Measurements from ENCODE around the gene BTBD6. TPM values are rescaled to one million over a fixed set of nuclear protein-coding genes. Genes with fewer than 3 reads are reported as not detected.

Gene BTBD6
- total and polyA plus RNA-seq, 4 donors = 30.9 to 54.1 (median 47.8) TPM

DNA sequence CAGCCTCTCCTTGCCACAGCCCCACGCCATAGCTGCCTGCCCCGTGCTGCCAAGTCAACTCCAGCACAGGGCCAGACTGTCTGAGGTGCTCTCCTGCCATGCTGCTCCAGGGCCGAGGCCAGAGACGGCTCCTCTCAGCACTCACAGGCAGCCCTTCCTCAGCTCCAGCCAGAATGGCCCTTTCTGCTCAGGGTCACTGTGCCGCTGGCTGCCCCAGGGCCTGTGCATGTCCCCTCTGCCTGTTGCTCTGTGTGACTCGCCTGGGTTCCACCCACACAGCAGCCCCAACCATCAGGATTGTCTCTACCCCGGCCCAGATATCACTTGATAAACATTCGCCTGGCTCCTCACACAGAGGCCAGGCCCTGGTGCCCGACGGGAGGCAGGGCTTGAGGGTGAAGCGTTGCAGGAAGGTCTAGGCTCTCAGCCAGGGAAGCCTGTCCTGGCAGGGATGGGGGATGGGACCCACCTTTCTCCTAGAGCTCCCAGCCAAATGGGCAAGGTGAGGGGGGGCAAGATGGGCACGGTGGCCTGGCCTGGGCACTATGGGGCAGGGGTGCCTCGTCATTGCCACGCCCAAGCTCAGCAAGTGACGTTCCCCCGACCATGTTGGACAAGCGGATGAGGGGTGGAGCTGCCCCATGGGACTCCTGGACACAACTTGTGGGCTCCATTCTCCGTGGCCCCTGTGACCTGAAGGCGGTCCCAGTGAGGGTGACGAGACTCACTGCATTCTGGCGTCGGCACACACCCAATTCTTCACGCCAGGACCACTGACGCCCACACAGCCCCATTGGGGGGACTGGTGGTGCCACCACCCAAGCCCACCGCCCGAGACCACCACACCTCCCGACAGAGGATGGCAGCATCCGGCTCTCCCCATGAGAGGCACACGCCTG, 27.4 kb upstream of the BTBD6 start:
- H3K9me3 ChIP-seq (ENCODE audit: control insufficient read depth in 4 of 4, insufficient read depth in 3 of 4, low read length in 3 of 4) = no peaks in the 10 kb centered on the region
- no peak overlapping the region for H3K9ac ChIP-seq (ENCODE audit: insufficient read depth in 1 of 2, low read length in 2 of 2)
- no peak overlapping the region for H3K4me3 ChIP-seq
- peak overlapping the region in 1 of 2 donors; percentile 37 for H3K27ac ChIP-seq (ENCODE audit: low read depth in 1 of 2, low read length in 1 of 2)
- TF ChIP-seq CTCF (IDR thresholded peaks at IDR 0.05; ENCODE audit: control extremely low read depth, extremely low read depth) = no peak
- peaks cover 0 to 6% (median 0%) of the 10 kb centered on the region in 5 donors for H3K4me1 ChIP-seq (ENCODE audit: control insufficient read depth in 5 of 5, insufficient read depth in 5 of 5, low read length in 5 of 5)
- peaks cover 3 to 50% (median 35%) of the 10 kb centered on the region in 4 donors for H3K36me3 ChIP-seq (ENCODE audit: control insufficient read depth in 4 of 4, insufficient read depth in 4 of 4, low read length in 4 of 4)
- WGBS, 2 donors = 86 to 91% methylated on average over 29 of the region's 29 CpGs
- ATAC-seq (ENCODE audit: insufficient read depth, low FRiP score) (no peak), DNase-seq (no peak)
- H3K27me3 ChIP-seq (ENCODE audit: control insufficient read depth in 3 of 3, insufficient read depth in 3 of 3, low read length in 2 of 3) = no peaks in the 10 kb centered on the region

DNA sequence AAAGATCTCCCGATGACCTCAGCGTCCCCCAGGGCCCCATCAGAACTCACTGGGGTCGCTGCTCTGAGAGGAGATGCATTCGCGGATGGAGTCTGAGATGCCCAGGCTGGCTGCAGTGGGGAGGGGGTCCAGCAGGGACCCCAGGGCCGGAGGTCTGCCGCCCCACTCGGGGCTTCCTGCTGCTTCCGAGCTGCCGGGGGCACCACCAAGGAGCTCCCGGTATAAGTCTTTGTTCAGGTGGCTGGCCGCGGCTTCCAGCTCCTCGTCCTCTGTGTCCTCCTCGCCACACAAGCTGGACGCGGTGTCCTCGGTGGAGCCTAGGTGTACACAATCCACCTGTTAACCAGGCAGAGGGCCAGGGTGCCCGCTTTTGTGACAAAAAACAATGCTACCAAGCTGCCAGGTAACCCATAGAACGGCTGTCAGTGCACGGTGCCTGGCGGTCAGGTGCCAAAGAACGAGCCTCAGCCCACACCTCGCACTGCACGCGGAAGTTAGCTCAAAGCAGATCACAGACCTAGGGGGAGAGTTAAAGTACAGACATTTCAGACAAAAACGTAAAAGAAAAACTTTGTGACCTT, 26.6 kb upstream of the BTBD6 start:
- ATAC-seq (ENCODE audit: insufficient read depth, low FRiP score) (no peak), DNase-seq (no peak)

GRCh38 chr14:105223260-105223659, 25.1 kb upstream of the BTBD6 start:
- H3K4me1 ChIP-seq (ENCODE audit: control insufficient read depth in 5 of 5, insufficient read depth in 5 of 5, low read length in 5 of 5) = peaks cover 0 to 6% (median 0%) of the 10 kb centered on the region in 5 donors
- no peaks in the 10 kb centered on the region for H3K27me3 ChIP-seq (ENCODE audit: control insufficient read depth in 3 of 3, insufficient read depth in 3 of 3, low read length in 2 of 3)
- 90 to 94% methylated on average over 16 of the region's 16 CpGs for WGBS, 2 donors
- no peaks in the 10 kb centered on the region for H3K9me3 ChIP-seq (ENCODE audit: control insufficient read depth in 4 of 4, insufficient read depth in 3 of 4, low read length in 3 of 4)
- H3K9ac ChIP-seq (ENCODE audit: insufficient read depth in 1 of 2, low read length in 2 of 2) = no peak overlapping the region
- TF ChIP-seq CTCF (IDR thresholded peaks at IDR 0.05; ENCODE audit: control extremely low read depth, extremely low read depth) = no peak
- peak overlapping the region in 1 of 2 donors; percentile 50 for H3K27ac ChIP-seq (ENCODE audit: low read depth in 1 of 2, low read length in 1 of 2)
- peaks cover 7 to 49% (median 36%) of the 10 kb centered on the region in 4 donors for H3K36me3 ChIP-seq (ENCODE audit: control insufficient read depth in 4 of 4, insufficient read depth in 4 of 4, low read length in 4 of 4)
- H3K4me3 ChIP-seq = no peak overlapping the region
- no peak for ATAC-seq (ENCODE audit: insufficient read depth, low FRiP score)
- no peak for DNase-seq

More for the DNA sequence above, 26.6 kb upstream of the BTBD6 start:
- no peak for TF ChIP-seq CTCF (IDR thresholded peaks at IDR 0.05; ENCODE audit: control extremely low read depth, extremely low read depth)
- Histone ChIP-seq H3K4me3 (no peak overlapping the region), H3K4me1 (ENCODE audit: control insufficient read depth in 5 of 5, insufficient read depth in 5 of 5, low read length in 5 of 5) (peaks cover 0 to 6% (median 0%) of the 10 kb centered on the region in 5 donors), H3K27me3 (ENCODE audit: control insufficient read depth in 3 of 3, insufficient read depth in 3 of 3, low read length in 2 of 3) (no peaks in the 10 kb centered on the region), H3K9me3 (ENCODE audit: control insufficient read depth in 4 of 4, insufficient read depth in 3 of 4, low read length in 3 of 4) (no peaks in the 10 kb centered on the region), H3K27ac (ENCODE audit: low read depth in 1 of 2, low read length in 1 of 2) (no peak overlapping the region), H3K9ac (ENCODE audit: insufficient read depth in 1 of 2, low read length in 2 of 2) (no peak overlapping the region), H3K36me3 (ENCODE audit: control insufficient read depth in 4 of 4, insufficient read depth in 4 of 4, low read length in 4 of 4) (peaks cover 7 to 56% (median 37%) of the 10 kb centered on the region in 4 donors)
- 97% methylated on average over 27 of the region's 27 CpGs for WGBS, 2 donors
